ENCODE measurements around the gene ISX.

- TF ChIP-seq CTCF (IDR thresholded peaks at IDR 0.05) = no peak
- TF ChIP-seq POLR2A (IDR thresholded peaks at IDR 0.05) = no peak
These were observed 49.0 kb upstream of the ISX start for GRCh38 chr22:35016909-35017308.
